HCT116 (cell line): ENCODE results near the gene LMAN1L. TPM values are rescaled to one million over a fixed set of nuclear protein-coding genes. Genes with fewer than 3 reads are reported as not detected.

Source experiments
- ATAC-seq: fragments of 200-7000 bp; cut with Tn5 transposase; 2 replicates; pipeline ENCODE4 v1.9.1; 2020; ENCODE audit warnings: mild to moderate bottlenecking, moderate library complexity
- BruUV-seq: library from RNA; stranded (reverse); fragments of 400-500 nt; replicated peaks from 2 replicates; lab custom pipeline; 2021; lab: Mats Ljungman, UMichigan
- CTCF ChIA-PET: fragments of 300-600 bp; sonication (Branson Sonifier 250); formaldehyde crosslinking; loops from one replicate; lab custom pipeline; 2021; ENCODE audit warnings: antibody characterized with exemption; lab: Charles Lee
- POLR2A ChIA-PET: fragments of 300-600, 350-600 bp; sonication (Branson Sonifier 250); formaldehyde crosslinking; loops from one replicate; lab custom pipeline; 2021; ENCODE audit warnings: antibody characterized with exemption; lab: Charles Lee
- RAD21 ChIA-PET, 2 experiments: fragments of 300-600 bp; sonication (Branson Sonifier 250); formaldehyde crosslinking; loops; one replicate each; lab custom pipeline; 2023; ENCODE audit warnings: low total read pairs in 2 of 2; ENCODE audit not compliant: uncharacterized antibody in 2 of 2, unreplicated experiment in 2 of 2, low non-redundant PET in 1 of 2; lab: Charles Lee
- DNase-seq: peaks from one replicate; pipeline ENCODE4 v3.0.0-alpha.2; 2010; ENCODE audit warnings: low read depth, low spot score
- H2AFZ ChIP-seq: fragments of 200-600 bp; shearing (Covaris generic), sonication (generic); 2 replicates; pipeline ENCODE4 v1.6.1; 2017; ENCODE audit warnings: low read depth, mixed run types, mixed read lengths, antibody characterized with exemption, low read length; ENCODE audit not compliant: poor library complexity, severe bottlenecking
- H3K27ac ChIP-seq: 2 replicates; pipeline ENCODE4 v1.5.1; 2012; ENCODE audit warnings: low read depth, low read length
- H3K27me3 ChIP-seq: fragments of 200-600 bp; sonication (generic); 2 replicates; pipeline ENCODE4 v1.6.1; 2016; ENCODE audit warnings: mixed run types, low read length, mixed read lengths; ENCODE audit not compliant: insufficient read depth
- H3K36me3 ChIP-seq, 2 experiments: fragments of 200-500 bp in 1 of 2; fragments of 200-600 bp in 1 of 2; sonication (Bioruptor generic) in 1 of 2; sonication (generic) in 1 of 2; 2 replicates each; pipeline versions ENCODE4 v1.5.1 to v1.6.1; 2014 to 2016; ENCODE audit warnings: low read length in 2 of 2, inconsistent platforms in 1 of 2, mixed read lengths in 1 of 2, mixed run types in 1 of 2; ENCODE audit not compliant: insufficient read depth in 2 of 2, control insufficient read depth in 1 of 2
- H3K4me1 ChIP-seq, 2 experiments: fragments of 200-600 bp in 1 of 2; sonication (generic) in 1 of 2; 2 replicates each; pipeline versions ENCODE4 v1.5.1 to v1.6.1; 2012 to 2017; ENCODE audit warnings: low read length in 2 of 2, inconsistent platforms in 1 of 2, mild to moderate bottlenecking in 1 of 2, mixed read lengths in 1 of 2, mixed run types in 1 of 2, moderate library complexity in 1 of 2; ENCODE audit not compliant: insufficient read depth in 2 of 2, control insufficient read depth in 1 of 2
- H3K4me2 ChIP-seq: fragments of 200-600 bp; sonication (generic); 2 replicates; pipeline ENCODE4 v1.6.1; 2017; ENCODE audit warnings: mixed run types, low read length, mixed read lengths
- H3K4me3 ChIP-seq, 2 experiments: fragments of 200-600 bp in 1 of 2; sonication (generic) in 1 of 2; replicated peaks in 1 of 2; 2 replicates each; pipeline ENCODE4 v1.5.1; 2011 to 2016; ENCODE audit warnings: low read length in 2 of 2, control low read depth in 1 of 2, low read depth in 1 of 2, mild to moderate bottlenecking in 1 of 2, mixed read lengths in 1 of 2, mixed run types in 1 of 2
- H3K79me2 ChIP-seq: fragments of 200-600 bp; sonication (generic); 2 replicates; pipeline ENCODE4 v1.6.1; 2017; ENCODE audit warnings: mild to moderate bottlenecking, mixed run types, low read length, moderate library complexity, mixed read lengths; ENCODE audit not compliant: insufficient read depth
- H3K9ac ChIP-seq: fragments of 200-600 bp; sonication (generic); 2 replicates; pipeline ENCODE4 v1.6.1; 2016; ENCODE audit warnings: low read length, mixed read lengths
- H3K9me2 ChIP-seq: fragments of 200-600 bp; sonication (generic), shearing (Covaris generic); 2 replicates; pipeline ENCODE4 v1.6.1; 2017; ENCODE audit warnings: mixed run types, mild to moderate bottlenecking, moderate library complexity; ENCODE audit not compliant: insufficient read depth
- H3K9me3 ChIP-seq, 2 experiments: fragments of 200-500 bp in 1 of 2; fragments of 200-600 bp in 1 of 2; sonication (Bioruptor generic) in 1 of 2; sonication (generic) in 1 of 2; 2 replicates each; pipeline ENCODE4 v1.6.1; 2014 to 2017; ENCODE audit warnings: low read length in 2 of 2, mixed read lengths in 2 of 2, inconsistent platforms in 1 of 2, low read depth in 1 of 2, mild to moderate bottlenecking in 1 of 2, mixed run types in 1 of 2, moderate library complexity in 1 of 2; ENCODE audit not compliant: control insufficient read depth in 1 of 2, insufficient read depth in 1 of 2
- H4K20me1 ChIP-seq: fragments of 200-600 bp; sonication (generic), shearing (Covaris generic); 2 replicates; pipeline ENCODE4 v1.6.1; 2017; ENCODE audit warnings: mixed run types, mild to moderate bottlenecking, moderate library complexity; ENCODE audit not compliant: insufficient read depth
- ATF3 ChIP-seq: IDR thresholded peaks from 2 replicates; pipeline ENCODE4 v1.6.1; 2012
- CEBPB ChIP-seq: IDR thresholded peaks from 2 replicates; pipeline ENCODE4 v1.6.1; 2012; ENCODE audit warnings: low read depth
- ELF1 ChIP-seq: IDR thresholded peaks from 2 replicates; pipeline ENCODE4 v1.6.1; 2012; ENCODE audit warnings: low read depth, borderline replicate concordance
- EZH2 ChIP-seq: fragments of 200-600 bp; sonication (generic); IDR thresholded peaks from 2 replicates; pipeline ENCODE4 v1.6.1; 2017; ENCODE audit warnings: antibody characterized with exemption, mixed run types
- FOSL1 ChIP-seq: IDR thresholded peaks from 2 replicates; pipeline ENCODE4 v1.6.1; 2012; ENCODE audit warnings: low read depth
- MAX ChIP-seq: IDR thresholded peaks from 2 replicates; pipeline ENCODE4 v1.6.1; 2012
- POLR2AphosphoS5 ChIP-seq: IDR thresholded peaks from 2 replicates; pipeline ENCODE4 v1.6.1; 2011; ENCODE audit warnings: mild to moderate bottlenecking, low read depth, low read length, moderate library complexity
- SP1 ChIP-seq: IDR thresholded peaks from 2 replicates; pipeline ENCODE4 v1.6.1; 2012; ENCODE audit warnings: low read depth
- SRF ChIP-seq: IDR thresholded peaks from 2 replicates; pipeline ENCODE4 v1.6.1; 2012; ENCODE audit warnings: low read depth
- ZBTB33 ChIP-seq: IDR thresholded peaks from 2 replicates; pipeline ENCODE4 v1.6.1; 2011; ENCODE audit warnings: mild to moderate bottlenecking, low read length, moderate library complexity; ENCODE audit not compliant: insufficient replicate concordance; ENCODE audit errors: extremely low read depth
- ZNF274 ChIP-seq: fragments of 200-500 bp; sonication (Bioruptor generic); IDR thresholded peaks from 2 replicates; pipeline ENCODE4 v1.6.1; 2014; ENCODE audit warnings: mild to moderate bottlenecking, low read depth, low read length, inconsistent platforms
- intact Hi-C: fragments of 100-400 bp; cut with micrococcal nuclease; formaldehyde crosslinking; loops from 2 replicates; pipeline ENCODE4 v1.10.0; 2022
- total RNA-seq: library from RNA; stranded (reverse); gene quantifications from one replicate; pipeline ENCODE4 v1.2.1, GENCODE V29; 2021; ENCODE audit not compliant: unreplicated experiment

Gene LMAN1L
- total RNA-seq, 1 experiment from 2014 or later: 0.17 TPM

GRCh38 chr15:74847432-74847831 is 34.8 kb downstream of the LMAN1L start:
- DNase-seq (no peak), ATAC-seq (no peak)
- no peaks in the 10 kb centered on the region for H3K27me3 ChIP-seq
- TF ChIP-seq ELF1 (no peak), MAX (no peak), EZH2 (no peak), CEBPB (no peak), POLR2AphosphoS5 (no peak), ATF3 (no peak), SP1 (no peak), FOSL1 (no peak), ZBTB33 (no peak), SRF (no peak), ZNF274 (no peak)
- H3K9me2 ChIP-seq: no peaks in the 10 kb centered on the region
- no peaks in the 10 kb centered on the region for H4K20me1 ChIP-seq
- no peak overlapping the region for H3K27ac ChIP-seq
- H2AFZ ChIP-seq: no peak overlapping the region
- CTCF ChIA-PET: interaction anchor here (1.1 kb wide), 1 partner anchor 54 kb away, joined by 3 read pairs; no protein-coding TSS in a partner anchor
- no peak overlapping the region for H3K9ac ChIP-seq
- no peak overlapping the region for H3K4me2 ChIP-seq
- POLR2A ChIA-PET: interaction anchor here (0.5 kb wide), 1 partner anchor 462 kb away, joined by 4 read pairs; no protein-coding TSS in a partner anchor
- H3K9me3 ChIP-seq: no peaks in the 10 kb centered on the region
- no peak overlapping the region for H3K4me3 ChIP-seq
- H3K36me3 ChIP-seq: peaks cover 25 to 27% of the 10 kb centered on the region in 2 experiments; a peak in 3 of 4 replicates
- RAD21 ChIA-PET: no interaction called here
- intact Hi-C loops: no loop called here
- no peaks in the 10 kb centered on the region for H3K79me2 ChIP-seq
- no TSS peak for BruUV-seq
- H3K4me1 ChIP-seq: peaks cover 6 to 12% of the 10 kb centered on the region in 2 experiments; a peak in 3 of 4 replicates
